Right lobe of liver (tissue), 6 donors: Measurements from ENCODE around the gene ACSL6. TPM values are rescaled to one million over a fixed set of nuclear protein-coding genes. Genes with fewer than 3 reads are reported as not detected.

ENCODE experiments used
- ATAC-seq, 4 donors: fragments of 200-7000 bp; cut with Tn5 transposase; one replicate each; pipeline ENCODE4 v1.9.1; 2020; ENCODE audit warnings: mild to moderate bottlenecking in 4 of 4, moderate library complexity in 4 of 4
- DNase-seq, 3 donors: peaks; one replicate each; pipeline ENCODE4 v3.0.0-alpha.2; 2020
- H3K27ac ChIP-seq, 3 donors: fragments of 200-600 bp; one replicate each; pipeline ENCODE4 v1.8.0; 2022
- H3K27me3 ChIP-seq, 2 donors: fragments of 200-600 bp; one replicate each; pipeline ENCODE4 v1.8.0; 2022
- H3K36me3 ChIP-seq, 4 donors: fragments of 200-600 bp; sonication (generic) in 1 of 4; one replicate each; pipeline versions ENCODE4 v1.5.1 to v1.8.0; 2017 to 2022; ENCODE audit warnings: control low read depth in 1 of 4
- H3K4me1 ChIP-seq, 4 donors: fragments of 200-600 bp; sonication (generic) in 1 of 4; one replicate each; pipeline versions ENCODE4 v1.5.1 to v1.8.0; 2017 to 2022; ENCODE audit warnings: control low read depth in 1 of 4
- H3K4me3 ChIP-seq, 3 donors: fragments of 200-600 bp; one replicate each; pipeline ENCODE4 v1.8.0; 2022
- H3K9me3 ChIP-seq, 4 donors: fragments of 200-600 bp; sonication (generic) in 1 of 4; one replicate each; pipeline versions ENCODE4 v1.5.1 to v1.8.0; 2017 to 2022; ENCODE audit warnings: control low read depth in 1 of 4
- CTCF ChIP-seq, 4 donors: fragments of 200-600 bp in 3 of 4; fragments of 450-650 bp in 1 of 4; IDR thresholded peaks; one replicate each; pipeline versions ENCODE4 v1.5.1 to v1.8.0; 2016 to 2022; ENCODE audit warnings: antibody characterized with exemption in 4 of 4, mild to moderate bottlenecking in 2 of 4
- POLR2A ChIP-seq: fragments of 450-650 bp; IDR thresholded peaks from one replicate; pipeline ENCODE4 v1.6.1; 2017; ENCODE audit warnings: antibody characterized with exemption, mild to moderate bottlenecking
- WGBS: methylation state at CpG from one replicate; pipeline ENCODE4 v1.1.6; 2018; ENCODE audit warnings: low coverage, low lambda C conversion rate; ENCODE audit not compliant: insufficient coverage; ENCODE audit errors: missing lambda C conversion rate; 5-methylcytosine and 5-hydroxymethylcytosine counted together
- intact Hi-C, 2 donors: fragments of 100-400 bp; cut with DNase I; formaldehyde crosslinking; loops; one replicate each; pipeline versions ENCODE4 v1.11.2 to v1.14.1; 2022
- total RNA-seq, 6 experiments: library from RNA; depleted of rRNA in 2 of 6; stranded (reverse); fragments of >200 nt in 2 of 6; fragmentation: NEBNext Ultra II Directional in 3 of 6; extraction: Animal tissue kit (Norgen Biotek cat#: 25700) in 3 of 6; gene quantifications; one replicate each; pipeline versions ENCODE4 v1.1.0 to v1.2.4, GENCODE V29; 2016 to 2023
- donor health status: DM: no; HTN: yes; CAD: no.
- donor health status: DM: no; HTN: no; CAD: no.
- donor health status: DM: no; HTN: no; CAD: no.
- donor health status: DM: no; HTN: yes; CAD: no.
- donor health status: DM: no; HTN: yes; CAD: no.

ACSL6 gene
- total RNA-seq, 6 experiments from 2014 or later: 1.3 to 6.0 (median 4.6) TPM

DNA sequence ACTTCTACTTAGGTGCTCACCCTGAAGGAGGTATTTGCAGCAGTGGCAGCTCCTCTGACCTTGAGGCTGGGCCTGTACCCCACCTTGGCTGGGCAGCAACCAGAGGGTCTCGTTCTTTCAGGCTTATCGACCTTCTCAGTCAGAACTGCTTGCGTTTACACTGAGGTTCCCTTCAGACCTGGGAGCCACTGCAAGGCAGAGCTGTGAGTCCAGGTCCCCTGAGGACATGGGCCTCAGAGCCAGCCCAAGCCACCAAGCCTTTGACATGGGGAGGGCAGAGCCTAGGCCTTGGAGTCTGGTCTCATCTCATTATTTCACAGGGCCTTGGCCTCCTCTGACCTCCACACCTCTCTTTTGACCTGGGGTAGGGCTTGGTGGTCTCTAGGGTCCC lies 13.7 kb downstream of the ACSL6 start:
- H3K4me1 ChIP-seq: peaks cover 0 to 35% (median 11%) of the 10 kb centered on the region in 4 donors
- H3K27me3 ChIP-seq: no peaks in the 10 kb centered on the region
- intact Hi-C loops: no loop called here
- ATAC-seq (no peak), DNase-seq (no peak)
- WGBS: 80% methylated on average over 3 of the region's 3 CpGs
- no peak overlapping the region for H3K4me3 ChIP-seq
- peak overlapping the region in 1 of 3 donors; percentile 47 for H3K27ac ChIP-seq
- no peaks in the 10 kb centered on the region for H3K9me3 ChIP-seq
- no peaks in the 10 kb centered on the region for H3K36me3 ChIP-seq
- TF ChIP-seq CTCF (IDR thresholded peaks at IDR 0.05): no peak
- TF ChIP-seq POLR2A: no peak

DNA sequence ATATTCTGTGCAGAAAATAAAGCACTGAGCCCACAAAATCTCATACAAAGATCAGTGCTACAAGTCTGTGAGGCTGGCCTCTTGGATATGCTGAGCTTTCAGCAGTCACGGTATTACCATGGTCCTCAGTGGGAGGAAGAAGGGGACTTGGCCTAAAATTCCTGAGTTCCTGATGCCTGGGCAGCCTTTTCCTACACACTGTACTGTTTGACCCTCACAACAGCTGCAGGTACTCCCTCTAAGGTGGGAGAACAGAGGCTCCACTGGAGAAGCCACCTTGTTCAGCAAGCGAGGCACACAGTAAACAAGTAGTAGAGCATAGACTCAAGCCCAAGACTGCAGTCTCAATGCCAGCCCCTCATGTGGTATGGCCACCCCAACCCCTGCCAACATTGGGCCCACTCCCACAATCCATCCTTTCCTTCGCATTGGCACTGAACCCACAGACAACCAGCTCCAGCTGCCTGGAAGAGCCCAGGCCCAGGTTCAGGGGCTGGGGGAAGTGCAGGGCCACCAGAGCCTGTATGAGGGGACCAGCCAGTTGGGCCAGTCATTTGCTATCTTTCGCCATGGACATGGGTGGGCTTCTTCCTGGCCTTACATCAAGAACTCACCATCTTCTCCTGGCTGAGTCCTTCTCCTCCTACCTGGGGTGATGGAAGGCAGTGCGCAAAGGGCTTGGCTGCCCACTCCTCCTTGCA lies 14.3 kb downstream of the ACSL6 start:
- DNase-seq: no peak
- H3K4me1 ChIP-seq: peaks cover 0 to 35% (median 11%) of the 10 kb centered on the region in 4 donors
- H3K9me3 ChIP-seq: no peaks in the 10 kb centered on the region
- H3K27ac ChIP-seq: peak overlapping the region in 2 of 3 donors; percentile 40 to 47
- no peak for TF ChIP-seq POLR2A
- intact Hi-C loops: no loop called here
- ATAC-seq: peak in 1 of 4 donors; percentile 18
- no peaks in the 10 kb centered on the region for H3K27me3 ChIP-seq
- no peak overlapping the region for H3K4me3 ChIP-seq
- 100% methylated on average over 1 of the region's 5 CpGs for WGBS
- H3K36me3 ChIP-seq: no peaks in the 10 kb centered on the region

GRCh38 chr5:131996210-131997025 lies 15.0 kb downstream of the ACSL6 start:
- H3K27me3 ChIP-seq: no peaks in the 10 kb centered on the region
- intact Hi-C loops: no loop called here
- DNase-seq (no peak), ATAC-seq (peak; percentile 69 to 92 (median 80))
- WGBS: 36% methylated on average over 4 of the region's 6 CpGs
- H3K9me3 ChIP-seq: no peaks in the 10 kb centered on the region
- peak overlapping the region in 1 of 3 donors; percentile 47 for H3K27ac ChIP-seq
- no peak for TF ChIP-seq POLR2A
- no peak for TF ChIP-seq CTCF (IDR thresholded peaks at IDR 0.05)
- H3K36me3 ChIP-seq: no peaks in the 10 kb centered on the region
- no peak overlapping the region for H3K4me3 ChIP-seq
- H3K4me1 ChIP-seq: peaks cover 0 to 35% (median 11%) of the 10 kb centered on the region in 4 donors

GRCh38 chr5:131994533-131995226 lies 16.8 kb downstream of the ACSL6 start:
- WGBS: 82% methylated on average over 3 of the region's 7 CpGs

More at GRCh38 chr5:131994533-131995226, 16.8 kb downstream of the ACSL6 start:
- Histone ChIP-seq H3K4me3 (no peak overlapping the region), H3K36me3 (no peaks in the 10 kb centered on the region), H3K27ac (no peak overlapping the region), H3K4me1 (peaks cover 0 to 31% (median 11%) of the 10 kb centered on the region in 4 donors), H3K27me3 (no peaks in the 10 kb centered on the region), H3K9me3 (no peaks in the 10 kb centered on the region)
- DNase-seq (no peak), ATAC-seq (no peak)
- TF ChIP-seq POLR2A (no peak), CTCF (IDR thresholded peaks at IDR 0.05) (no peak)
- intact Hi-C loops: no loop called here
